Dedifferentiated amniotic fluid mesenchymal stem cell (primary cell): ENCODE data around the gene ZNF223.

Experiments
- DNase-seq: peaks from one replicate; pipeline ENCODE4 v3.0.0-alpha.2; 2016; ENCODE audit errors: extremely low spot score

ZNF223 gene

GRCh38 chr19:44051650-44052402 is at the start of gene ZNF223:
Gene ZNF223, plus strand, starts transcription at chr19:44052036. Its CDS starts 3,141 bp downstream, at chr19:44055177.
- peak; percentile 90 for DNase-seq

GRCh38 chr19:44002212-44002565 is 49.6 kb upstream of the ZNF223 start:
- DNase-seq = no peak

- peak; percentile 98 for DNase-seq
Observed at GRCh38 chr19:44002566-44003460, 49.0 kb upstream of the ZNF223 start, which contains the start of gene ZNF230. Gene ZNF230, plus strand, starts transcription at chr19:44002957. Its CDS starts 4,122 bp downstream, at chr19:44007079.

- DNase-seq = no peak
Observed at GRCh38 chr19:44003461-44004009, 48.3 kb upstream of the ZNF223 start.

- no peak for DNase-seq
Observed at GRCh38 chr19:44005973-44006372, 45.9 kb upstream of the ZNF223 start.

GRCh38 chr19:44007473-44007872 is 44.4 kb upstream of the ZNF223 start:
- DNase-seq = no peak

GRCh38 chr19:44010468-44010867 is 41.4 kb upstream of the ZNF223 start:
- no peak for DNase-seq

- no peak for DNase-seq
Observed at GRCh38 chr19:44019498-44019897, 32.3 kb upstream of the ZNF223 start.

GRCh38 chr19:44021221-44021620 is 30.6 kb upstream of the ZNF223 start:
- DNase-seq = no peak

- DNase-seq = no peak
Observed at GRCh38 chr19:44024900-44025216, 27.0 kb upstream of the ZNF223 start.

- DNase-seq = peak; percentile 95
Observed at GRCh38 chr19:44025217-44025936, 26.5 kb upstream of the ZNF223 start, which contains the start of gene ZNF222. Gene ZNF222, plus strand, starts transcription at chr19:44025379. Its CDS starts 58 bp downstream, at chr19:44025437.

GRCh38 chr19:44026622-44027021 is 25.2 kb upstream of the ZNF223 start:
- DNase-seq = no peak

GRCh38 chr19:44032001-44032610 is 19.7 kb upstream of the ZNF223 start:
- no peak for DNase-seq

GRCh38 chr19:44042147-44042546 is 9.7 kb upstream of the ZNF223 start:
- no peak for DNase-seq

GRCh38 chr19:44050740-44051649 is 841 bp upstream of the ZNF223 start:
- DNase-seq = peak; percentile 21

GRCh38 chr19:44055870-44056269 is 4.0 kb downstream of the ZNF223 start:
- DNase-seq = no peak

- no peak for DNase-seq
Observed at GRCh38 chr19:44059229-44059628, 7.4 kb downstream of the ZNF223 start.

GRCh38 chr19:44061038-44061437 is 9.2 kb downstream of the ZNF223 start:
- no peak for DNase-seq

GRCh38 chr19:44066305-44066704 is 14.5 kb downstream of the ZNF223 start:
- no peak for DNase-seq

- DNase-seq = no peak
Observed at GRCh38 chr19:44069415-44069814, 17.6 kb downstream of the ZNF223 start.
